IPS-18a (cell line): ENCODE data around the gene SNCA.

Source experiments
- H3K27ac ChIP-seq: one replicate; pipeline ENCODE4 v1.5.1; 2013; ENCODE audit warnings: low read length
- H3K27me3 ChIP-seq: one replicate; pipeline ENCODE4 v1.6.1; 2013; ENCODE audit warnings: mild to moderate bottlenecking, low read length; ENCODE audit not compliant: control insufficient read depth, insufficient read depth
- H3K36me3 ChIP-seq: one replicate; pipeline ENCODE4 v1.6.1; 2013; ENCODE audit warnings: low read depth, low read length; ENCODE audit not compliant: control insufficient read depth
- H3K4me1 ChIP-seq: one replicate; pipeline ENCODE4 v1.6.1; 2013; ENCODE audit warnings: low read depth, low read length; ENCODE audit not compliant: control insufficient read depth
- H3K4me3 ChIP-seq: one replicate; pipeline ENCODE4 v1.5.1; 2013; ENCODE audit warnings: low read length
- H3K9ac ChIP-seq: one replicate; pipeline ENCODE4 v1.6.1; 2013; ENCODE audit warnings: mild to moderate bottlenecking, low read length, moderate library complexity
- H3K9me3 ChIP-seq: one replicate; pipeline ENCODE4 v1.6.1; 2013; ENCODE audit warnings: low read depth, low read length; ENCODE audit not compliant: control insufficient read depth

SNCA gene

GRCh38 chr4:89722517-89722916 lies 114.4 kb downstream of the SNCA start:
- H3K4me1 ChIP-seq, result no peaks in the 10 kb centered on the region

DNA sequence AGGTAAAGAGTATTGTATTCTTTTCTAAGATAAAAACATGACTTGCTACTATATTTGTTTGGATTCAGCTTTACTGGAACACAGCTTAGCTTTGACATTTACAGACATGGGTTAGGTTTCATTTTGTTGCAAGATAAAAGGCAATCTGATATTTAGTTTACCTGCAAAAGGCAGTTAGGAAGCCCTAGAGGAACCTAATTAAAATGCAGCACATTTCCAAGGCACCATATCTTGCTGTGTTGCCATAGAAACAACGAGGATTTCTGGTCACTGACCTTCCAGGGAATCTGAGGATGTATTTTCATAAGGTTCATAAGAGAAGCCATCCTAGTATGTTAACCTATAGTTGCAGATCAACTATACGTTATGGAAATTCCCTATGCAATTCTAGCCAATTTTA lies 116.0 kb downstream of the SNCA start:
- no peaks in the 10 kb centered on the region for H3K27me3 ChIP-seq
- H3K4me3 ChIP-seq, result no peak overlapping the region
- no peaks in the 10 kb centered on the region for H3K4me1 ChIP-seq
- no peaks in the 10 kb centered on the region for H3K36me3 ChIP-seq
- H3K27ac ChIP-seq, result no peak overlapping the region
- no peaks in the 10 kb centered on the region for H3K9me3 ChIP-seq
- H3K9ac ChIP-seq, result no peak overlapping the region

More at GRCh38 chr4:89722517-89722916, 114.4 kb downstream of the SNCA start:
- Histone ChIP-seq H3K36me3 (no peaks in the 10 kb centered on the region), H3K9ac (no peak overlapping the region), H3K9me3 (no peaks in the 10 kb centered on the region), H3K4me3 (no peak overlapping the region), H3K27ac (no peak overlapping the region), H3K27me3 (no peaks in the 10 kb centered on the region)

GRCh38 chr4:89719536-89720090 lies 117.3 kb downstream of the SNCA start:
- no peaks in the 10 kb centered on the region for H3K36me3 ChIP-seq
- H3K9ac ChIP-seq, result no peak overlapping the region
- H3K4me1 ChIP-seq, result no peaks in the 10 kb centered on the region
- H3K9me3 ChIP-seq, result no peaks in the 10 kb centered on the region
- no peak overlapping the region for H3K4me3 ChIP-seq
- H3K27ac ChIP-seq, result no peak overlapping the region
- H3K27me3 ChIP-seq, result no peaks in the 10 kb centered on the region

GRCh38 chr4:89716893-89717292 lies 120.1 kb downstream of the SNCA start:
- no peaks in the 10 kb centered on the region for H3K4me1 ChIP-seq
- H3K4me3 ChIP-seq, result no peak overlapping the region
- H3K9me3 ChIP-seq, result no peaks in the 10 kb centered on the region
- no peak overlapping the region for H3K27ac ChIP-seq
- no peaks in the 10 kb centered on the region for H3K36me3 ChIP-seq
- H3K9ac ChIP-seq, result no peak overlapping the region
- no peaks in the 10 kb centered on the region for H3K27me3 ChIP-seq

GRCh38 chr4:89715631-89716030 lies 121.3 kb downstream of the SNCA start:
- no peak overlapping the region for H3K27ac ChIP-seq
- no peak overlapping the region for H3K4me3 ChIP-seq
- H3K4me1 ChIP-seq, result no peaks in the 10 kb centered on the region
- no peaks in the 10 kb centered on the region for H3K36me3 ChIP-seq
- no peak overlapping the region for H3K9ac ChIP-seq
- H3K9me3 ChIP-seq, result no peaks in the 10 kb centered on the region
- no peaks in the 10 kb centered on the region for H3K27me3 ChIP-seq

GRCh38 chr4:89712827-89713226 lies 124.1 kb downstream of the SNCA start:
- H3K4me1 ChIP-seq, result peaks cover 7% of the 10 kb centered on the region
- H3K4me3 ChIP-seq, result no peak overlapping the region
- no peak overlapping the region for H3K9ac ChIP-seq
- no peak overlapping the region for H3K27ac ChIP-seq
- H3K9me3 ChIP-seq, result no peaks in the 10 kb centered on the region
- no peaks in the 10 kb centered on the region for H3K36me3 ChIP-seq
- H3K27me3 ChIP-seq, result no peaks in the 10 kb centered on the region

DNA sequence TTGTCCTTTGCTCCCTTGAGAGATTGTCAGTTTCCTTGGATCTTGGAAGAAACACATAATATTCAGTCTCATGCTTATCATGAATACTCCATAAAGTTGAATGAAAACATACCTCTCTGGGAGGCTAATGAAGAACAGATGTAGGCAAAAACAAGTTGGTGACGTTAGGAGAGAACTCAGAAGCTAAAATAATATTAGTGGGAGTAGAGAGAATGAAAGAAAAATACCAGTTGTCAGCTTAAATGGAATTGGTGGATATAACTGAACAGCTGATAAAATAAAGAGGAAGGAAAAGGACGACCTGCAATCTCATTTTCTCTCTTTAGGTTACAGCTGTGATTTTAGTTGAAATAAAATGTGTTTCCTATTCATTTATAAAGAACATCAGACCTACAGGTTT lies 124.8 kb downstream of the SNCA start:
- H3K27me3 ChIP-seq, result no peaks in the 10 kb centered on the region
- no peaks in the 10 kb centered on the region for H3K36me3 ChIP-seq
- H3K4me1 ChIP-seq, result peaks cover 7% of the 10 kb centered on the region
- no peak overlapping the region for H3K9ac ChIP-seq
- no peaks in the 10 kb centered on the region for H3K9me3 ChIP-seq
- no peak overlapping the region for H3K4me3 ChIP-seq
- no peak overlapping the region for H3K27ac ChIP-seq

DNA sequence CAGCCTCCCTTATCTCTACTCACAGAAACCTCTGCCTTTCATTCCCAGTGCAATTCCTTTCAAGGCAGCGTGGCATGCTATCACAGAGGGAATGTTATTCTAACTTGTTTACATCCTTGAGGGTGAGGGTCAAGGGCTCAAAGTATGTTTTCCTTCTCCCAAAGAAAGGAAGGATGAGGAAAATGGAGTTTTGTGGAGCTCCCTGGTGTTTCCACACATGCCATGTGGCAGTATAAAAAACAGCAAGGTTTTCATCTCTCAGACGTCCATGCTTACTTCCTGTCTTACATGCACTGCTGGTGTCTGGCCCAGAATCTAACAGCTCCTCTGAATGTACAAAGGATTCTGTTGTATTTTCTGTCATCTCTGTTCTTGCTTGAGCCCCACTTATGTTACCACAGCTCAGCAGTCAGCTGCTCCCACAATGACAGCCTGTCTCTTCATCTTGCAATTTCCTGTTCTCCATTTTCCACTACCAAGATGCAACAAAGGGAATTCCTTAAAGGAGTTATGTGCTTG lies 128.0 kb downstream of the SNCA start:
- H3K36me3 ChIP-seq, result no peaks in the 10 kb centered on the region
- peaks cover 7% of the 10 kb centered on the region for H3K4me1 ChIP-seq
- no peak overlapping the region for H3K4me3 ChIP-seq
- H3K9ac ChIP-seq, result no peak overlapping the region
- no peaks in the 10 kb centered on the region for H3K27me3 ChIP-seq
- no peaks in the 10 kb centered on the region for H3K9me3 ChIP-seq
- no peak overlapping the region for H3K27ac ChIP-seq

DNA sequence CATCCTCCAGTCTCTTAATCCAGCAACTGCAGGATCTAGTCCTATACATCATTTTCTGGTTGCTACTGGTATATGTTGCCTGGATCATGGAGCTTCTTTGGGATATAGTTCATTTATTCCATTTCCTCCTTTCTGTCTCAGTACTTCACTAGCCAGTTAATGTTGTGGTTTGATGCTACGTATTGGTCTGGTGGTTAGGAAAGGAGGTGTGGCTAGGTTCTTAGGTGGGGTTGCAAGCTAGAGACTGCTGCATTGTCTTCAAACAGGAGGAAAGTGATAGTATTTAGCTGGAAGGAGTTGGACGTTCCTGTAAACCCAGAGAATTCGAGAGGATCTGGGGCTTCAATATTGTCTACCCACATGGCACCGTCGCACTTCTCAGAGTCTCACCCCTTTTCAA lies 129.5 kb downstream of the SNCA start:
- Histone ChIP-seq H3K27ac (no peak overlapping the region), H3K9ac (no peak overlapping the region), H3K9me3 (no peaks in the 10 kb centered on the region), H3K27me3 (no peaks in the 10 kb centered on the region), H3K4me3 (no peak overlapping the region), H3K36me3 (no peaks in the 10 kb centered on the region), H3K4me1 (peaks cover 7% of the 10 kb centered on the region)

GRCh38 chr4:89704651-89705395 lies 132.1 kb downstream of the SNCA start:
- Histone ChIP-seq H3K4me3 (no peak overlapping the region), H3K36me3 (no peaks in the 10 kb centered on the region), H3K27me3 (no peaks in the 10 kb centered on the region), H3K27ac (no peak overlapping the region), H3K4me1 (peaks cover 7% of the 10 kb centered on the region), H3K9me3 (no peaks in the 10 kb centered on the region), H3K9ac (no peak overlapping the region)

DNA sequence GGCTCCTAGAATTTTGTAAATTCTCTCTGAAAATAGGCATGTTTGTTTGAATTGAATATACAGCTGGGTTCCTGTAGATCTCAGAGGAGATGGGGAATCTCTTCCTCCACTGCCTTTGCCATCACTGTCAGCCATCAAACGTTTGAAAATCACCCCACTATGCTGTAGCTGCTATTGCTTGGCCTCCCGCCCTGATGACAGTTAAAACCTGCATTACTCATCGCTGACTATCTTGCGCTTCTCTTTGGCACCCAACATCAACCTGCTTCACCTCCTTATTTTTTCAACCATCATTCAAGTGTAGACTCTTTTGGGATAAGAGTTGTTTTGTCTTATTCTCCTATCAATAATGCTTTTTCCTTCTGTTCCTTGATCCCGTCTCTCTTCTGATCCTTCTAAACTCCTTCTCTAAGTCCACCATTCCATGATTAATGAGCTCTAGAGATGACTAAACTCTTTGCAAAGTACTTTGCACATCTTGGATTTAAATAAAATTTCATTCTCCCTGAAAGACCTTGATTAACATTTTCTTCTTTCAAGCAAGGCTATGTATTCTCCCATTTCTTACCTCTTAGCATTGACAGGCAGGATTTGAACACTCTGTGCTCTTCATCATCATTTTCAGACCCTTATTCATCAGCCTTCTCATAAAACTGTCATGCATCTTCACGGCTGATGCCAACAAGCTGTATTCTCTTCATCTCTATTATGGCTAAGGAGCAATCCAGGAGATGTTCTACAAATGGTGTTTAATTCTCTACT lies 133.0 kb downstream of the SNCA start:
- H3K9me3 ChIP-seq, result no peaks in the 10 kb centered on the region
- no peak overlapping the region for H3K9ac ChIP-seq
- no peaks in the 10 kb centered on the region for H3K27me3 ChIP-seq
- H3K27ac ChIP-seq, result no peak overlapping the region
- H3K4me1 ChIP-seq, result peaks cover 2% of the 10 kb centered on the region
- H3K4me3 ChIP-seq, result no peak overlapping the region
- H3K36me3 ChIP-seq, result no peaks in the 10 kb centered on the region
